Measurements from ENCODE around the gene DDIT3.
"Not testable (repeated sequence)": the region's sequence is repeated elsewhere in the genome, so short reads cannot be mapped to it uniquely, and the experiment has no call there.

The DDIT3 gene, protein sequence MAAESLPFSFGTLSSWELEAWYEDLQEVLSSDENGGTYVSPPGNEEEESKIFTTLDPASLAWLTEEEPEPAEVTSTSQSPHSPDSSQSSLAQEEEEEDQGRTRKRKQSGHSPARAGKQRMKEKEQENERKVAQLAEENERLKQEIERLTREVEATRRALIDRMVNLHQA

DNA sequence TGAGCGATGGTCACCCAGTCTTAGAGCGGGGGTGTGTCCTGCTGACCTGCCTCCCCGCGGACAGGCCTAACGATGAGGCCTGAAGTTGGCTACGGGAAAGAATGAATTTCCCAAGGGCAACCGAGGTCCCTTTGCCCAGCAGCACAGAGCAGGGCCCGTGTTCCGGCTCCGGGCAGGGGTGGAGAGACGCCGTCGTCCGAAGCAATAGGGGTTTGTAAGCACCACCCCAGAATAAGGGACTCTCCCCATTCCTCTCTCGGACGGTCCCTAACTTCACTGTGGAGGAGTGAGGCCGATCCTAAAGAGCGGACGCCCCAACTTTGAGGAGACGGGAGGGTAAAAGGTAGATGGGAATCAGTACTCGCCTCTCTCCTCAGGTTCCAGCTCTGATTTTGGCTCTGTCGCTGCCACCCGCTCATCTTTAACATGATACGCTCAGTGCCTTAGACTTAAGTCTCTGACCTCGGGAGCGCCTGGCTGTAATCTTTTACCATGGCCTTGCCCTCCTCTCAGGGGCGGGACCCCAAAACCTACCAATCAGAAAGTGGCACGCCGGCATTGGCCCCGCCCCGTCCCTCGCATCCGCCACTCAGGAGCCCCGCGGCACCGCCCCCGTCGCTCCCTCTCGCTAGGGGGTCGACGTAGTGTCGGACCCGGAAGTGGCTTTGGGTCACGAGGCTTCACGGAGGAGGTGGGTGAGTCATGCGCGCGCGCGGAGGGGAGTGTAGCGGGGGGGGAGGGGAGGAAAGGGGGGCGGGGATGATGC, at the start of gene DDIT3:
Gene DDIT3, minus strand, starts transcription at position 462 of the 766 bp plus-strand sequence. CDS start 3,108 bp downstream, outside the sequence.
- peak; percentile 96 for DNase-seq

DNA sequence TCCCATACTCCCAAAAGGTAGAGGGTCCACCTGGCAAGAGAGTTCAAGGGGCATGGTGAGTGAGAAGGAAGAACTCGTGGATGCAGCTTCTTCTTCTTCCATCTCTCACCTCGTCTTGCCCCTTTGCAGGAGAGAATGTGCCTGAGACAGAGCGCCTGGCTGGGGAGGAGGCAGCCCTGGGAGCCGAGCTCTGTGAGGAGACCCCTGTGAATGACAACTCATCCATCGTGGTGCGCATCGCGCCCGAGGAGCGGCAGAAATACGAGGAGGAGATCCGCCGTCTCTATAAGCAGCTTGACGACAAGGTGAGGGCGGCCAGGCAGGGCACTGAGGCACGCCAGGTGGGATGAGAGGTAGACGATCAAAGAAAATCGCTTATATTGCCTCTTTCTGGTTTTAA, 49.5 kb upstream of the DDIT3 start:
- no peak for DNase-seq

DNA sequence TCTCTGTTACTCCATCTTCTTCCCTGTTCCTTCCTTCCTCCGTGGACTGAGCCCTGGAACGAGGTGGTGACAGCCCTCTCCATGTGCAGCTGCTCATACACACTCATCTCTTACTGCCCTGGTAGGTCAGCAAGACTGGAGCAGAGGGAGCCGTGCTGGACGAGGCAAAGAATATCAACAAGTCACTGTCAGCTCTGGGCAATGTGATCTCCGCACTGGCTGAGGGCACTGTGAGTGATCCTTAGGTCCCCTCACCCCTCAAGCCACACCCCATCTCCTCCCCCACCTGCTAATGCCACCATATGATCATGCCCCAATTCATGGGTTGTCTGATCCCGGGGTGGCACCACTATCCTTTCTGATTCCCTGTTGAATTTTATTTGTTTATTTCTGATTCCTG, 48.5 kb upstream of the DDIT3 start:
- DNase-seq = no peak

DNA sequence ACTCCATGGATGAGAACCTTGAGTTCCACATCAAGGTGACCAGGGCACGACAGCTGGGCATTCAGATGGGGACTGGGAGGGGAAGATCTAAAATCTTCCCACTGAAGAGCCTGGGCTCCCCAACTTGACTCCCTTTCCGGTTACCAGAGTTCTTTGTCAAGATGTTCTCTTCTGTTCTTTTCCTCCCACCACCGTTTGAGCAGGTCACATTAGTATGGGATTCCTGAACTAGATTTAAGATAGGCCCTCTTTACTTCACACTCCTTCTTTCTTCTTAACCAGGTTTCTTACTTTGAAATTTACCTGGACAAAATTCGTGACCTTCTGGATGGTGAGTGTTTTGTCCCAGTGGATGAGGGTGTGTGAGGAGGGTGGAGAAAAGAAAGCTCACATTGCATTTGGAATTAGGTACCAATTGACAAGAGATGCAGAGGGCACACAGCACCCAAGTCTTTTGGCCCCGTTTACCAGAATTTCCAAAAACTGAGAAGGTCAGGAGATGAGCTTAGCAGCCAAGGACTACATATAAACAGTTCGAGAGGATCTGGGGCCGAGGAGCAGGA, 43.9 kb upstream of the DDIT3 start:
- no peak for DNase-seq

DNA sequence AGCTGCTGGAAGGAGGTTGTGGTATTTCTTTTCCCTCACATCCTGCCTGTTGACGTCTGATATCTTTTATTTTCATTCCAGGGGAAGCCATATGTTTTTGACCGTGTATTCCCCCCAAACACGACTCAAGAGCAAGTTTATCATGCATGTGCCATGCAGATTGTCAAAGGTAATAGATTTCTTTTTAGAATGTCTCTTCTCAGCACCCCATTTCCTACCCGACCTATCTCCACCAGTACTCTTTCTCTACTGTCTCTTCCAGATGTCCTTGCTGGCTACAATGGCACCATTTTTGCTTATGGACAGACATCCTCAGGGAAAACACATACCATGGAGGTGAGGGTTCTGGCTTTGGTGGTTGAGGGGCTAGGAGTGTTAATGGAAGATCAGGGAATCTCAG, 43.0 kb upstream of the DDIT3 start:
- DNase-seq = no peak

DNA sequence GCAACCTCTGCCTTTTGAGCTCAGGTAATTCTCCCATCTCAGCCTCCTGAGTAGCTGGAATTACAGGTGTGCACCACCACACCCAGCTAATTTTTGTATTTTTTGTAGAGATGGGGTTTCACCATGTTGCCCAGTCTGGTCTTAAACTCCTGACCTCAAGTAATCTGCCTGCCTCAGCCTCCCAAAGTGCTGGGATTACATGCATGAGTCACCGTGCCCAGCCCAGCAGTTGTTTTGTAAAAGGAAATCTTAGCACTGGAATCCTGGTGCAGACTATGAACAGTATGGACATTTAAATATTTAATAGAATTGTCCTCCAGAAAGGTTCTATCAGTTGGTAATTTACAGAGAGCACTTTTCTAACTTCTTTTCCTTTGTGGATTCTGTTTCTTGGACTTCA, 40.8 kb upstream of the DDIT3 start:
- not testable (repeated sequence) for DNase-seq

DNA sequence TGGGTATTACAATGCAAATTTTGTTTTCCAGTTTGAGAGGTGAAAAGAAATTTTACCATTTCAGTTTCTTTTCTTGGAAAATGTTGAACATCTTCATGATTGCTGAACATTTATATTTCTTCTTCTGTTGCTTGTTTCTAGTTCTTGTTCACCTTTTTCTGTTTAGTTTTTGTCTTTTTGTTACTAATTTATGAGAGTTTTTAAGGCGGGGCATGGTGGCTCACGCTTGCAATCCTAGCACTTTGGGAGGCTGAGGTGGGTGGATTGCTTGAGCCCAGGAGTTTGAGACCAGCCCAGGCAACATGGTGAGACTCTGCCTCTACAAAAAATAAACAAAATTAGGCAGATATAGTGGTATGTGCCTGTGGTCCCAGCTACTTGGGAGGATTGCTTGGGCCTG, 40.2 kb upstream of the DDIT3 start:
- no peak for DNase-seq

DNA sequence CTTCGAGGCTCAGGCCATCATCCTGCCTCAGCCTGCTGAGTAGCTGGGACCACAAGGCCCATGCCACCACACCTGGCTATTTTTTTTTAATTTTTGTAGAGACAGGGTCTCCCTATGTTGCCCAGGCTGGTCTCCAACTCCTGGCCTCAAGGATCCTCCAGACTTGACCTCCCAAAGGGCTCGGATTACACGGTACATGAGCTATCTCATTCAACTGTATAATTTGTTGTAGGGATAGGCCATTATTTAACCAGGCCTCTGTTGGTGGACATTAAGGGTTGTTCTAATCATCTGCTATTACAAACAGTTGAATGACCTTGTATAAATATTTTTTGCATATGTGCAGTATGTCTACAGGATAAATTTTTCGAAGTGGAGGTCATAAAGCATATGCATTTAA, 38.5 kb upstream of the DDIT3 start:
- DNase-seq = no peak

DNA sequence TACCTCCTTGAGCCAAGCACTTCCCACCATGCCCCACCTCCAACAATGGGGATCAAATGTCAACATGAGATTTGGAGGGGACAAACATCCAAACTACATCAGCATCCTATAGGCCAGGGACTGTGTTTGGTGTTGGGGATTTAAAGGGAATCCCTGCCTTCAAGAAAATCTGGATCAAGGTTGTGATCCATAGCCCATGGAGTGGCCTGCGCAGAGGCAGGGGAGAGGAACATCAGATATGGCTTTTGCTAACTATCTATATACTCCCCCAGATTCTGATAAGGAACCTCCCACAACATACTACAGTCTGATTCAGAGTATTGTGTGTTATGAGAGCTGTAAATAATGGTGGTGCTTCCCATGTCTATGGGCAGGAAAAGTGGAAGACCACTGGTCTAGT, 34.6 kb upstream of the DDIT3 start:
- no peak for DNase-seq

DNA sequence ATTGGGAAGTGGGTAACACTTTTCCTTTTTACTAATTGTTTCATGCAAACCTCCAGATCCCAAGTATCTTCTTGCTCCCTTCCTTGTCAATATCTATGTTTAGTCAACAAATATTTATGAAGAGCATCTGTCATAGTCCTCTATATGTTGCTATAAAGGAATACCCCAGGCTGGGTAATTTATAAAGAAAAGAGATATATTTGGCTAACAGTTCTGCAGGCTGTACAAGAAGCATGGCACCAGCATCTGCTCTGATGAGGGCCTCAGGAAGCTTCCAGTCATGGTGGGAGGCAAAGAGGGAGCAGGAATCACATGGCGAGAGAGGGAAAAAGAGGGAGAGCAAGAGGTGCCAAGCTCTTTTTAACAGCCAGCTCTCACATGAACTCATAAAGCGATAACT, 34.1 kb upstream of the DDIT3 start:
- no peak for DNase-seq

DNA sequence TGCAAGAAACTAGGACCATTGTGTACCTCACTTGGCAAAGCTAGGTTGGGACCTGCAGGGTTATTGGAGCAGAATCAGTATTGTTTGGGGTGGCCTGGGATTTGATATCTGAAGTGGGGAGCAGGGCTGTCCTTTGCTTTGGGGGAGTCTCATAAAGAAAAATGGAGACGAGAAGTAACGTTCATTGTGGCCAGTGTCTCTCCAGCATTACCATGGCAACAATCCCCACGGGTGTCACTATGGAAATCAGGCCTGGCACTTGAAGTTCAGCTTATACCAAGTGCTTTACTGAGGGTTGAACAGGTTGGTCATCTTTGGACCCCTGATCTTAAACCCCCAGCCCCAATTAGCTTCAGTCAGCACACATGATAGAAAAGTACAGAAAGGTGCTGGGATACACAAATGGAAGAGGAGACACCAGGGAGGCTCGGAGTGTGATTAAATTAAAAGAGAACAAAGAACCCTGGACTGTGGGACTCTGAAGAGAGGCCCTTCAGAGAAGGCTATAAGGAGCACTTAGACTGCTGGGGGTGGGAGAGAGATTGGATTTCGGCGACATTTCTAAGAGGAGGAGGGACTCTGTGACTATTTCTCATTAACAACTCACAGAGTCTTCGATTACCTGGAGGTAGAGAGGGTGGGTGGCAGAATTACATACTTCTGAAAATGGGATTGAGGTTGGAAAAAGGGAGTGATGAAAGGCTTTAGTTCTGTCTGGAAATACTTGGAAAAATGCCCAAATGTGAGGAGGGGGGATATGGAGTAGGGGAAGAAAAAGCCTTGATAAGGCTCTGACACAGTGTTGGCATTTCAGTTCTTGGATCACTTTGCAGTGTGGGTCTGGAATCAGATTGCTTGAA, 33.3 kb upstream of the DDIT3 start:
- peak; percentile 65 for DNase-seq

DNA sequence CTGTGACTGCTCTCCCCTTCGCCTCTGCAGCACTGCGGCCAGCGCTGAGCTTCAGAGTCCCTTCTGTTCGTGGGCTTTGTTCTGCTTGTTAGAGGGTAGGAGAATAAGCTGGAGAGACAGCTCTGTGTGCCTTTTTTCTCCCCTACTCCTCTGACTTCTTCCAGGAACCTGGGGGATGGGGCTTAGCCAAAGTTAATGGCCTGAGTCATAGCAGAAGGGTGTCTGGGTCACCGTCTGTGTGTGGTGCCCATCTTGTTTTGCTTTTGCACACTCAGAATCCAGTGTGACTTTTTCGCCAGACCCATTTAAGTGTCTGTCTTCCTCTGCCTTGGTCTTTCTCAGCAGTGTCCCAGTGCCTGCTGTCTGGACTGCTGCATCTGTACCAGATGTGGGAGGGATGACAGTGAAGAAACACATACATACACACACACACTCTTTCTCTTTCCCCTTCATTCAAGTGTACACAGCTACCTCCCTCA, 32.6 kb upstream of the DDIT3 start:
- DNase-seq = no peak

DNA sequence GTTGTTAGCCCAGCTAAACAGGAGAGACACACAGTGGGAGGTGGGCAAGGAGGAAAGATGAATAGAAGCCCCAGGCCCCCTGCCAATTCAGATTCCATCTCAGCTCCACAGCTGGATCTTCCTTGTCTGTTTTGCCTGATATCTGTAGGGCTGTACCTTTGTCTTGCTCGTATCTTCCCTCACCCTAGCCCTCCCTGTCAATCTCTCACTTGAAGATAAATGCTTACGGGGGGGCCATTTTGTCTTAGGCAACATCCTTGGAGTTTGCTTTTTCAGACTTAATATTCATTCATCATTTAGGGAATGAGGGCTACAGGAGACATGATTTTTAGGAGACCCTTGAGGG, 32.0 kb upstream of the DDIT3 start:
- DNase-seq = no peak

DNA sequence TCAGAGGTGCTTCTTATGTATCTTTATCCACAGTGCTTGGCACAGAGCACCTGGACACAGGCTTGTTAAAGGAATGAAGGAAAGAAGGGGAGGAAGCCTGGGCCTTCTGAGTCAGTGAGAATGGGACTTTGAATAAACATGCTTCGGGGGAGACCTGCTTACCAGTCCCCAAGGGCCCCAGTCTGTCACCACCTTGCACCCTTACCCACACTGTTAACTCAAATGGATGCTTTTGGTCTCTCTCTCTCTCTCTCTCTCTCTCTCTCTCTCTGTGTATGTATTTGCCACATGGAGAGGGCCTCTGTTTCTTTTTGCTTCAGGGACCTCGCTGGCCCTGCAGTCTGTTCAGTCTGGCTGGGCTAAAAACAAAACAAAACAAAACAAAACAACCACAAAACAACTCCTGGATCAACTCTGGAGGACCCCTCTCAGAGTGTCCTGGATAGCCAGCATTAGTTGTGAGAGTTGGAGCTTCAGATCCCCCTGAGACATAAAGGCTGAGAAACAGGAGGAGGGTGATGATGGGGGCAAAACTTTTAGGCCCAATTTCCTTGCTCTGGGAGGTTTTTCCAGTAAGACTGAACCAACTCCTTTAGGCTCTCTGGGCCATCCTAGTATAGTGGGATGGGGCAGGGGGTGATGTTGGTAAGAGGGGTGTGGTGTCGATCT, 31.5 kb upstream of the DDIT3 start:
- DNase-seq = no peak

DNA sequence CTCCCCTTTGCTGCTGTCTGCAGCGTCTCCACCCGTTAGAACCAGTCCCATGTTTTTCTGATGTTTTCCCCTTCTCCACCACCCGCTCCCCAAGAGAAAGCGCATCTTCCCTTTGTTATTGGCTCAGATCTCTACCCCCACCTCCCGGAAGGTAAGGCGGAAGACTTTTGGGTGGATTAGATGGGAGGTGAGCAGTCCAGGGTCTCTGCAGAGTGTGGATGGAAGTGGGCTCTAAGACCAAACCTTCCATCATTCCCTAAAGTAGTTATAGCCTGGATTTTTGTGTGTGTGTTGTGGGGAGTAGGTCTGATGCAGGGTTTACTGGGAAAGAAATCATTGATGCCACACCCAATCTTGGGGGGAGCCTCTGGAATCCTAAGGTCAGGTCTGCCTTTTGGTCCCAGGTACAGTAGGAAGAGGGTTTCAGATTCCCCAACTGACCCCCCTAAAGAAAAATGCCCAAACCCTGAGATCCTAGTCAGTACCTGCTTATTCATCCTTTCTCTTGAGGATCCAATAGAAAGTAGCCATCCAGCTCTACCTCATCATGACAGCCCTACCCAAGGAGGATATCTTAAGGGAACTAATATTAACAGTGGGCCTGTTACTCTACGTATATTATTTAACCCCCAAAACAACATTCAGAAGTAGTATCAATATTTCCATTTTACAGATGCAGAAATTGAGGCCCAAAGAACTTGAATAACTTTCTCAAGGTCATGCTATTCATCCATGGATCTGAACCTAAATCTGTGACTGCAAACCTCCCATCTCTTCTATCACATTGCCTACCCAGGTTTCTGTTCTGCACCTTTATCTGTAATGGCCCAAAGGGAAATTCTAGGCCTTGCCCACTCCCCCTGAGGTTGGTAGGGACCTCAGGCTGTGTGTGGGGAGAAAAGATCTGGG, 30.6 kb upstream of the DDIT3 start:
- DNase-seq = no peak

DNA sequence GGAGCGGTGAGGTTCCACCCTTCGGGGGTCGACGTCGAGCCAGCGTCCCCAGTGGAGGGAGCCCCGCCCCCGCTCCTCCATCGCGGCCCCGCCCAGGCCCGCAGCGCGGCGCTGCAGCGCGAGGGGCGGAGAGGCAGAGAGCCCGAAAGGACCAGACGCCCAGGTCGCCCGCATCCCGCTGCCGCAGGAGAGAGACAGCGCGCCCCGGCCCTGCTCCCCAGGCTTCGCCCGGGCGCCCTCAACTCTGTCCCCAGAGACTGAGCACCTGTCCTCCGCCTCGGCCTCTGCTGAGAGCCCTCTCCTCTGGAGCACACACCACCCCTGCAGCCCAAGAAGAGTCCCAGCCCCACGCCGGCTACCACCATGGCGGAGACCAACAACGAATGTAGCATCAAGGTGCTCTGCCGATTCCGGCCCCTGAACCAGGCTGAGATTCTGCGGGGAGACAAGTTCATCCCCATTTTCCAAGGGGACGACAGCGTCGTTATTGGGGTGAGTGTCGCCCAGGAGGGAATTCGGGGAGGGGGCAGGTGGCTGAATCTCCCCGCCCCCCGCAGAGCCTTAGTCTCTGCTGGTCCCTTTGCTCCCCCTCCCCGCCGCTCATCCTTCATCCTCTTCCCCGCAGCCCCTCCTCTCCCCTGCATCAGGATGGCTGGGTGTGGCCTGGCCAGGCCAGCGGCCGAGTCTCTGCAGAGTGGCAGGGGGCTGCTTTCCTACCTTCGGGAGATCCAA, 29.8 kb upstream of the DDIT3 start, which contains the start of gene KIF5A:
Gene KIF5A, plus strand, starts transcription at position 136 of the 732 bp plus-strand sequence. Its CDS starts 228 bp downstream, at position 364.
- DNase-seq = peak; percentile 27

DNA sequence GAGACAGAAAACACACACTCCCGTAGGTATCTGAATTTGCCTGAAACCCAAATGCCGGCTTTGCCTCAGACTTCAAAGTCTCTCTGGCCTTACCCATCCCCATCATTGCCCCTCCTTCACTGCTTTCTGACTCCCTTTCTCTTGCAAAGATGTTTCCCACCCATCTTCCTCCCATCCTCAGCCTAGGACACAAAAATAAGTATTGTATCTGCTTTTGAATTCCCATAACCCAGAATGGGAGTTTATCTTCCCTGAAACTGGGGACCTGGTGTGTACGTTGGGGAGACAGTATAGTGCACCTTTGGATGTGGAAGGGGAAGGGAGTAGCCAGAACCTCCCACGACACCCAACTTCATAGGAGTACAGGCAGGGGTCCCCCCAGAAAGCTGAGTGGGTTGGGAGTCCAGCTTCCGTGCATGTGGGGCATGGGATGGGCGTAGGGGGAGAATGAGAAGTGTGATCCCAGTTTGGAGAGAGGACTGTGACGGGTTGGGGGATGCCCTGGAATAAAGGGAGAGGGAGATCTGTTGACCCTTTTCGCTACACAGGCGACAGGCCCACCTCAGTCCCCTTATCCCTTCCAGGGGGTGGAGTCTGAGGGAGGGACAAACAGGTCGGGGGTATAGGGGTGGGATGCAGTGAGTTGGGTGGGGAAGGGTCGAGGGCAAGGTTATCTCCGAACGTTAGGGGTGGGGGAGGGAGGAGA, 29.0 kb upstream of the DDIT3 start:
- DNase-seq = no peak

DNA sequence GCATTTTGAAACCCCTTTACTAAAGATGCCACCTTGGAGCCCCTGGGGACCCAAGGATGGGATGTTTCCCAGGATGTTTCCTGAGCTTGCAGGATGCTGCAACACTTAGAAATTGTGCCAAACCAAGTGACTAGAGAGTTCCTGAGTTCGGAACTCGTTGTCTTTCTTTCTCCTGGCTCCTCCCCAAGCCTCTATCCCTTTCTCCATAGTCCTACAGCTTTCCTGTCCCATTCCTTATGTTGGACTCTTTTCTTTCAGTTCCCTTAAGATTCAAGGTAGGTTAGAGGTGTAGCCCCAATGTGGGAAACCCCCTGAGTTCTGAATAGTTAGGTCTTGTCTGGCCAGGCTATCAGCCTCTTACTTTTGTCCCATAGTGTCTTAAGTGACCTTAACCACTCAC, 28.2 kb upstream of the DDIT3 start:
- DNase-seq = no peak

DNA sequence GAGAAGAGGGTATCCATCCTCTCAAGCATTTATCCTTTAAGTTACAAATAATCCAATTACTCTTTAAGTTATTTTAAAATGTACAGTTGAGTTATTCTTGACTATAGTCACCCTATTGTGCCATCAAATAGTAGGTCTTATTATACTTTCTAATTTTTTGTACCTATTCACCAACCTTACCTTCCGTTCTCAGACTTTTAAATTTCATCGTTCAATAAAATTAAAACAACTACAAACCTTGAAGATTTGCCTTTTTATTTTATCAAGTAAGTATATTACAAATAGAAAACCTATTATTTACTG, 27.6 kb upstream of the DDIT3 start:
- no peak for DNase-seq

DNA sequence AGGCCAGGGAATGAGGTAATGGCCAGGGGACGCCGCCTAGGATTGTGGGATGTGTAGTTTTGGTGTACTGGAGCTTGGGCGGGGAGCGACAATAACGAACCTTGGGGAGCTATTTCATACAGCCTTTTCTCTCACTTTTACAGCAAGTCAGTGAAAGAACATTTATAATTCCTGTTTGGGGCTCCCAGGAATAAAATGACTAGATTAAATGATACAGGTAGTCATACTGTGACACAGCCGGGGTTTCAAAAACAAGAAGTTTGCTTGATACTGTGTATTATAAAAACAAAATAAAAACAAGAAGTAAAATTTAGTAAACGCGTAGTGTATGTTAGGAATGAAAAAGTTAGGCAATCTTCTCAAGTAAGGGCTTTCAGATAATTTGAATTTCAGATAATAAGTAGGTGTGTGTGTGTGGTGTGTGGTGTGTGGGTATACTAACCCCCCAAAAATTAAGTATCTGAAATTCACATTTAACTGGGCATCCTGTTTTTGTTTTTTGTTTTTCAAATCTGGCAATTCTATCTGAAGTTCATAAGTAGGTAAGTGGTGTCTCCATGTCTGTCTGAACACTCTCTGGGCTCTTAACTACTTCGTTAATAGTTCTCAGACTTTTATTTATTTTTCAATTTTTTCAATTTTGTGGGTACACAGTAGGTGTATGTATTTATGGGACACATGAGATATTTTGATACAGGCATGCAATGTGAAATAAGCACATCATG, 27.1 kb upstream of the DDIT3 start:
- no peak for DNase-seq
